Measurements from ENCODE around the gene NUMB.
A peak's percentile ranks its signal among the peaks of the same experiment; 100 is the strongest.

NUMB gene

DNA sequence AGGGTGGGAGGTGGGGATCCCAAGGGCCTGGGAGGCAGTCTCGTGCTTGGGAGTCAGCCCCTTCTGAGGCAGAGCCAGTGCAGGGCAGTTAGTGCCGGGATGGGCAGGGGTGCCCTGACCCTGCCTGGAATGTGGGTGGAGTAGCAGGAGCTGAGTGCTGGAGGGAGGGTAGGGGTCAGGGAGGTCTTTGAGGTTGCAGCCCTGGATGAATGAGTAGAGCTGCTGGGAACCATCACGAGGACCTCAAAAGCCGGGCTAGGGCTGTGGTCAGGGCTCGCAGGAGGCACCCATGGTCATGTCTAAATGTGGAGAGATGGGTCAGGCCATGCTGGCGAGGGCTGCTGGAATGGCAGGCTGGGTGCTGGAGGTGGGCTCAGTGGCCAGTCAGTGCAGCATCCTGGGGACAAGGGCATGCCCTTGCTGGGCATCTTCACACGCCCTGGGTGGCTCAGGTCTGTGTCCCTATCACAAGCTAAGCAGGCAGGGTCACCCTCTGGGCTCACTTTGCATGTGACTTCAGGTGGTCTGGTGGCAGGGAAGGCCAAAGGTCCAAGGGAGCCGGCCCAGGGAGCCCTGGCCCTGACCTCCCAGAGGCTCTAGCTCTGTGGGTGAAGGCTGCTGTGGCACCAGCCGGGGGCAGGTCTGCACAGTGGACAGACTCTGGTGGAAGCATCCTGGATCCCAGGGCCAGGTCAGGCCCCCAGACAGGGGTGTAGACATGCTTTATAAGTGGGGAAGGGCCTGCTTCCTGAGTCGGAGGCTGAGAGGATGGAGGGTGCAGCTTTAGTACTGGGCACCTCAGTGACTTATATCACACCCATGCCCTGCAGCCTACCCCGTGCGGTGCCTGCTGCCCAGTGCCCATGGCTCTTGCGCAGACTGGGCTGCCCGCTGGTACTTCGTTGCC lies 196.6 kb downstream of the NUMB start:
- no peak for DNase-seq (ENCODE audit: low spot score)

- DNase-seq (ENCODE audit: low spot score) = no peak
Measured at GRCh38 chr14:73261075-73261474, 197.3 kb downstream of the NUMB start.

- peak; percentile 32 for DNase-seq (ENCODE audit: low spot score)
Measured at GRCh38 chr14:73260574-73260973, 197.8 kb downstream of the NUMB start.

DNA sequence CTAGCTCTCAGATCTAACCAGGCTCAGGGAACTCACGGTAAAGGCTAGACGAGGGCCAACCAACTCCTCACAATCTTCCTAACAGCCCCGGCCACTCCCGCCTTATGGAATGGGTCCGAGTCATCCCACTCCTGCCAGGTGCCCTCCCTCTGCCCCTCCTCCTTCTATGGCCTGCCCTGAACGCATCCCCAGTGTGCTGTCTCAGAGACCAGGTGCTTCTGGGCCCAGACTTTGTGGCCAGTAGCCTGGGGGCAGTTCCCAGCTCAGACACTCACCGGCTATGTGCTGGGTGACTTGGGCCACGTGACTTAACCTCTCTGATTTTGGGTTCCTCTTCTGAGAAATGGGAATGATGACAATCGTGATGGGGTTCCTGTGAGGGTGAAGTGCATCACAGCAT lies 198.5 kb downstream of the NUMB start:
- DNase-seq (ENCODE audit: low spot score) = no peak

DNA sequence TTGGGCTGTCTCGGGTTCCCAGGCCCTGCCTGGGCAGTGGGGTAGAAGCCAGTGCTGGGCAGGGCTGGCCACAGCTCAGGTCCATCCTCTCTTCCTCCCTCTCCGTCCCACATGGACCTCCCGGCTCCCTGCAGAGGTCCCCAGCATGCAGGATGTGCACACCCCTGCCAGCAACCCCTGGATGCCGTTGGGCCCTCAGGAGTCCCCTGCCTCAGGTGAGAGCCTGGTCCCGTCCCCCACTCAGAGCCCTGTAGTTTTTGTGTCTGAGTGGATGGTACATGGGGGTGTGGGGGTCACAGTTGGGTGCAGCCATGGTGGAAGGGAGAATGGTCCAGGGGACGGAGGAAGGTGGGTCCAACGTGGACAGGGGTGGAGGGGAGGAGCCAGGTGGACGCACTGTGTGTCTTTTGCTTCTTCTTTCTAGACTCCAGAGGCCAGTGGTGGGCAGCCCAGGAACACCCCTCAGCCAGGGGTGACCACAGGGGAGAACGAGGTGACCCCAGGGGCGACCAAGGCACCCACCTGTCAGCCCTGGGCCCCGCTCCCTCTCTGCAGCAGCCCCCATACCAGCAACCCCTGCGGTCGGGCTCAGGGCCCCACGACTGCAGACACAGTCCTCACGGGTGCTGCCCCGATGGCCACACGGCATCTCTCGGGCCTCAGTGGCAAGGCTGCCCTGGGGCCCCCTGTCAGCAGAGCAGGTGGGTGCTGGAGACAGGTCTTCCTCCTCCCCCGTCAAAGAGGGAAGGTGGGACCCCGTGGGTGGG lies 199.3 kb downstream of the NUMB start:
- DNase-seq (ENCODE audit: low spot score) = no peak

GRCh38 chr14:73258076-73258475 lies 200.3 kb downstream of the NUMB start:
- DNase-seq (ENCODE audit: low spot score) = no peak

DNA sequence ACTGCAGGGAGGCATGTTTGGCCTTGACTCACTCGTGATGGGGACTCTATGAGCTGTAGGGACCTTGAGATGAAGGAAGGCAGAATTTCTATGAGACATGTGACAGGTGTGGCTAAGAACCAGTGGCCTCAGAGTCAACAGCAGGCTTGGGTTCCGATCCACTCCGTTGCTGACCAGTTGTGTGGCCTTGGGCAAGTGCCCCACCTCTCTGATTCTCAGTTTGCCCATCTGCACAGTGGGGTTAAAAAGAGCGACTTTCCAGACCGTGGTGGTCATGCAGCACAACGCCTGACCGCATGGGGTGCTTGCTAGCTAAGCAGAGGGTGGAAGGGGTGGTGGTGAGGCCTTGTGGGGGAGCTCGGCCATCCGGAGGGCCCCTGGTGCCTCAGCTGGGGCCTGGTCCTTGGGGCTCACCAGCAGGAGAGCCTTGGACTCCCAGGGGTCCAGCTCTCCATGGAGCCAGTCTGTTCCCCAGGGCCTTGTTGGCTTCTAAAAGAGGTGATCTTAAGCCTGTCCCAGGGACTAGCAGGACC lies 202.6 kb downstream of the NUMB start:
- DNase-seq (ENCODE audit: low spot score) = no peak

- DNase-seq (ENCODE audit: low spot score) = no peak
Measured at GRCh38 chr14:73255005-73255400, 203.3 kb downstream of the NUMB start.

- no peak for DNase-seq (ENCODE audit: low spot score)
Measured at GRCh38 chr14:73254247-73255004, 203.9 kb downstream of the NUMB start.

GRCh38 chr14:73253721-73254120 lies 204.6 kb downstream of the NUMB start:
- no peak for DNase-seq (ENCODE audit: low spot score)

GRCh38 chr14:73253323-73253610 lies 205.1 kb downstream of the NUMB start:
- no peak for DNase-seq (ENCODE audit: low spot score)

DNA sequence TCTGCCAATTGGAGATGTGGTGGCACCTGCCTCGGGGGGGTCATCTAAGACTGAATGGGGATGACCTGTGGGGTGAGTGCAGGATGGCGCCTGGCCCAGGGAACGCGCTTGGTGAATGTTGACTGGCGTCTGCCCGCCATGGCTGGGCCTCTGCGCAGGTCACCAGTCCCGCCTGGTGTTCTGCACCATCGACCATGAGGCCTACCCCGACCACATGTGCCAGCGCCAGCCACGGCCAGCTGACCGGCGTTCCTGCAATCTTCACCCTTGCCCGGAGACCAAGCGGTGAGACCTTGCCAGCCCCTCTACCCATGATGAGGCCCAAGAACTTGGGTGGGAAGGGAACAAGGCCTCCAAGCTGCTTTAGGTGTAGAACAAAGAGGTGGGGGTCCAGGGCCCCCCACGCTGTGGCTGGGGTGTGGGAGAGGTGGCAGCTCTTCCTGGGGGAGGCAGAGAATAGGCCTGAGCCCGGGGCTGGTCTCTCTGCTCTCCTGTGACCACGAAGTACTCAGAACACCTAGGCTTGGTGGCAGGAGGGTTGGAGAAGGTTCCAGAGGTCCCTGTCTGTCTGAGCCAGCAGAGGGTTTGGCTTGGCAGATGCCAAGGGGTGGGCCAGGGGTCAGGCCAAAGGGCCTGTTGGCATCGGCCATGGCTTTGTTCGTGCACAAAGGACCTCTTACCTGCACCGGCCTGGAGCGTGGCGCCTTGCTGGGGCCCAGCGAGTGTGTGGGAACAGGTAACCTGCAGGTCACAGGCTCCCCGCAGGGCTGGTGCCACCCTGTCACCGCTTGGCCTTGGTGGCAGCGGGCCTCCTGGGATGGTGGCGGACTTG lies 205.6 kb downstream of the NUMB start:
- no peak for DNase-seq (ENCODE audit: low spot score)

DNA sequence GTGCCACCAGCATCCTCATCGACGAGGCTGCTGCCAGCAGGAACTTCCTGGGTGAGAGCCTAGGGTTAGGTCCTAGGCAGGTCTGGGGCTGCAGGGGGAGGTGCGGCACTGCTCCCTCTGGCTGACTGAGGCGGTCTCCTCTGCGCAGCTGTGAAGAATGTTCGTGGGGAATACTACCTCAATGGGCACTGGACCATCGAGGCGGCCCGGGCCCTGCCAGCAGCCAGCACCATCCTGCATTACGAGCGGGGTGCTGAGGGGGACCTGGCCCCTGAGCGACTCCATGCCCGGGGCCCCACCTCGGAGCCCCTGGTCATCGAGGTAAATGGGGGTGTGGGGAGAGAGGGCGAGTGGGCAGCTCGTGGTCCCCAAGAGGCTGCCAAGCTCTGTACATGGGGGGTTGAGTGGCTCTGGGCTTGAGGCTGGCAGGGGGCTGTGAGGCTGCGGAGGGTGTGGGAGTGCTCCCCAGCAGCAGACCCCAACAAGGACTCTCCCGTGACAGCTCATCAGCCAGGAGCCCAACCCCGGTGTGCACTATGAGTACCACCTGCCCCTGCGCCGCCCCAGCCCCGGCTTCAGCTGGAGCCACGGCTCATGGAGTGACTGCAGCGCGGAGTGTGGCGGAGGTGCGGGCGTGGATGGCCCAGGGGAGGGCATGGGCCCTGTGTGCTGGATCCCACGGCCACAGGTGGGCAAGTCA lies 206.7 kb downstream of the NUMB start:
- no peak for DNase-seq (ENCODE audit: low spot score)

DNA sequence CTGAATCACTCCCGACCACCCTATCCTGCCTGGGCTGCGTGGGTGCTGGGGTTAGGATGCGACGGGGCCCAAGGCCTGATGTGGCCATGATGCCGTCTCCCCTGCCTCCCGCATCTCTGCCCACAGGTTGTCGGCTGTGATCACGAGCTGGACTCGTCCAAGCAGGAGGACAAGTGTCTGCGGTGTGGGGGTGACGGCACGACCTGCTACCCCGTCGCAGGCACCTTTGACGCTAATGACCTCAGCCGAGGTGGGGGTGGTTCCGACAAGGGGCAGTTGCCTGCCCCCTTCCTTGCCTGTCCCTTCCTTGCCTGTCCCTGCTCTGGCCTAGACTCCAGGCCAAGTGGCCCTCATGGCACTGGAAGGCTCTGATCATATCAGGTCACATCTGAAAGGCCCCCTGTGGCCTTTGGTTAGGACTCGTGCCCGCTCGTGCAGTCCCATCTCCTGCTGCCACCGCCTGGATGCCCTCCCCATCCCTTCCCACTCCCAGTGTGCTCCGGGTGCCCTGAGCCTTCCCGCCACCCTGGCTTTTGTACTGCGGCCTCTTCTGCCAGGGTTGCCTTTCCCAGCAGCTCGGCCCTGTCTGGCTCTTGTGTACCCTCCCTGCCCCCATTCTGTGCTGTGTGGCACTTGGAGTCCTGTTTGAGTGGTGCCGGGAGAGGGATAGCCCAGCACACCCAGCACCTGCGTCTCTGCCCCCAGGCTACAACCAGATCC lies 207.4 kb downstream of the NUMB start:
- DNase-seq (ENCODE audit: low spot score) = no peak

- DNase-seq (ENCODE audit: low spot score) = no peak
Measured at GRCh38 chr14:73250317-73250713, 208.0 kb downstream of the NUMB start.

DNA sequence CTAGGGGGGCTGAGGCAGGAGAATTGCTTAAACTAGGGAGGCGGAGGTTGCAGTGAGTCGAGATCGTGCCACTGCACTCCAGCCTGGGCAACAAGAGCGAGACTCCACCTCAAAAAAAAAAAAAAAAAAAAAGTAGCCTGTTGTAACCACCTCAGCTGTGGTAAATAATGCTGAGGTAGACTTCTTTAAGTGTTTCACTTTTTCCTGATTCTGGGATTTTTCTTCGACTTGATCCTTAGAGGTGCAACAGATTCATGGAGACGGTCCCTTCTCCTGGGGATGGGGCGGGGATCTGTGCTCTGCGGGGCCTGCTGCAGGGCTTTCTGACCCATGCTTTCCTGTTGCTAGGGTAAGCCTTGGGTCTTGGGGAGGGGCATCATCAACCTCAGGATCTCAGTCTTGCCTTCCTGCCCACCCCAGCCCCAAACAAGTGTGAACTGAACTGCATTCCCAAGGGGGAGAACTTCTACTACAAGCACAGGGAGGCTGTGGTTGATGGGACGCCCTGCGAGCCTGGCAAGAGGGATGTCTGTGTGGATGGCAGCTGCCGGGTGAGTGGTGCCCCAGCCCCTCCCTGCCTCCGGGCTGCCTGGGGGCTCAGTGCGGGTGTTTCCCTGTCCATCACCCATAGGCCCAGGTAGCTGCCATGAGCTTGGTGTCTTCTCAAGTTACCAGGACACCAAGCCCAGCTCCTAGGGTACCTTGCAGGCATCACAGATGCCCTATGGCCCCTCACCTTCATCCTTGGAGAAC lies 208.6 kb downstream of the NUMB start:
- DNase-seq (ENCODE audit: low spot score) = no peak

GRCh38 chr14:73249108-73249507 lies 209.2 kb downstream of the NUMB start:
- no peak for DNase-seq (ENCODE audit: low spot score)

- DNase-seq (ENCODE audit: low spot score) = no peak
Measured at GRCh38 chr14:73248108-73248868, 210.1 kb downstream of the NUMB start.

All from SK-N-DZ (cell line).